Naive B cell (primary cell): ENCODE results near the gene TIPARP. TPM values are rescaled to one million over a fixed set of nuclear protein-coding genes. Genes with fewer than 3 reads are reported as not detected.

ENCODE experiments used
- ATAC-seq, 2 donors: fragments of 150-1000 bp; cut with Tn5 transposase; 2 replicates each; pipeline ENCODE4 v1.10.0; 2021; ENCODE audit warnings: low read depth in 2 of 2, mild to moderate bottlenecking in 2 of 2, moderate library complexity in 2 of 2
- DNase-seq: peaks from one replicate; pipeline ENCODE4 v3.0.0; 2022
- H3K27ac Mint-ChIP-seq, 6 donors: one replicate each; pipeline ENCODE4 v1.8.0; 2020 to 2022; ENCODE audit warnings: mild to moderate bottlenecking in 6 of 6, mixed read lengths in 6 of 6, moderate library complexity in 5 of 6, inconsistent platforms in 2 of 6
- H3K27me3 Mint-ChIP-seq, 3 donors: one replicate each; pipeline ENCODE4 v1.8.0; 2021 to 2022; ENCODE audit warnings: mixed read lengths in 3 of 3, mild to moderate bottlenecking in 1 of 3
- H3K36me3 Mint-ChIP-seq, 2 donors: one replicate each; pipeline ENCODE4 v1.8.0; 2020 to 2022; ENCODE audit warnings: mixed read lengths in 2 of 2, inconsistent platforms in 1 of 2, mild to moderate bottlenecking in 1 of 2
- H3K4me1 Mint-ChIP-seq, 3 donors: one replicate each; pipeline ENCODE4 v1.8.0; 2020 to 2022; ENCODE audit warnings: mixed read lengths in 3 of 3, inconsistent platforms in 1 of 3, mild to moderate bottlenecking in 1 of 3, moderate library complexity in 1 of 3
- H3K4me3 Mint-ChIP-seq, 8 donors: one replicate each; pipeline ENCODE4 v1.8.0; 2020 to 2022; ENCODE audit warnings: mild to moderate bottlenecking in 8 of 8, mixed read lengths in 8 of 8, moderate library complexity in 8 of 8, inconsistent platforms in 2 of 8
- H3K9me3 Mint-ChIP-seq, 7 donors: one replicate each; pipeline ENCODE4 v1.8.0; 2020 to 2022; ENCODE audit warnings: mixed read lengths in 7 of 7, mild to moderate bottlenecking in 5 of 7, inconsistent platforms in 2 of 7, moderate library complexity in 1 of 7
- polyA plus RNA-seq, 6 donors: library from polyadenylated mRNA; unstranded; fragments of 300-500 nt; fragmentation: Illumina TruSeq; gene quantifications; one replicate each; pipeline ENCODE4 v1.2.3, GENCODE V29; 2021; ENCODE audit warnings: low read depth in 6 of 6

Gene TIPARP
- polyA plus RNA-seq, 6 donors from 2014 or later, result 9.9 to 19.5 (median 16.0) TPM

- H3K27me3 Mint-ChIP-seq, result no peaks in the 10 kb centered on the region
- peak overlapping the region in 3 of 6 donors; percentile 18 to 47 (median 38) for H3K27ac Mint-ChIP-seq
- H3K36me3 Mint-ChIP-seq, result no peaks in the 10 kb centered on the region
- H3K4me3 Mint-ChIP-seq, result no peak overlapping the region
- DNase-seq (no peak), ATAC-seq (no peak)
- no peaks in the 10 kb centered on the region for H3K9me3 Mint-ChIP-seq
- peaks cover 8 to 23% (median 19%) of the 10 kb centered on the region in 3 donors for H3K4me1 Mint-ChIP-seq
Observed at GRCh38 chr3:156657862-156658731, 16.3 kb upstream of the TIPARP start.

GRCh38 chr3:156658732-156659090 is 15.7 kb upstream of the TIPARP start:
- Mint-ChIP-seq H3K4me1 (peaks cover 8 to 24% (median 19%) of the 10 kb centered on the region in 3 donors), H3K9me3 (no peaks in the 10 kb centered on the region), H3K27me3 (no peaks in the 10 kb centered on the region), H3K27ac (no peak overlapping the region), H3K4me3 (no peak overlapping the region), H3K36me3 (no peaks in the 10 kb centered on the region)
- ATAC-seq, result no peak
- no peak for DNase-seq

- no peaks in the 10 kb centered on the region for H3K9me3 Mint-ChIP-seq
- H3K4me3 Mint-ChIP-seq, result no peak overlapping the region
- DNase-seq, result no peak
- H3K27ac Mint-ChIP-seq, result peak overlapping the region in 2 of 6 donors; percentile 51 to 53
- ATAC-seq, result no peak
- H3K36me3 Mint-ChIP-seq, result no peaks in the 10 kb centered on the region
- H3K27me3 Mint-ChIP-seq, result no peaks in the 10 kb centered on the region
- peaks cover 11 to 29% (median 20%) of the 10 kb centered on the region in 3 donors for H3K4me1 Mint-ChIP-seq
Observed at GRCh38 chr3:156659260-156659659, 15.1 kb upstream of the TIPARP start.

GRCh38 chr3:156661155-156661554 is 13.2 kb upstream of the TIPARP start:
- H3K27ac Mint-ChIP-seq, result peak overlapping the region; percentile 3 to 95 (median 75)

GRCh38 chr3:156664011-156664830 is 10.2 kb upstream of the TIPARP start:
- H3K9me3 Mint-ChIP-seq, result no peaks in the 10 kb centered on the region
- ATAC-seq (no peak), DNase-seq (no peak)
- no peaks in the 10 kb centered on the region for H3K27me3 Mint-ChIP-seq
- H3K4me1 Mint-ChIP-seq, result peaks cover 18 to 51% (median 21%) of the 10 kb centered on the region in 3 donors
- peak overlapping the region; percentile 33 to 84 (median 56) for H3K4me3 Mint-ChIP-seq
- no peaks in the 10 kb centered on the region for H3K36me3 Mint-ChIP-seq
- peak overlapping the region in 5 of 6 donors; percentile 17 to 88 (median 50) for H3K27ac Mint-ChIP-seq

More at GRCh38 chr3:156661155-156661554, 13.2 kb upstream of the TIPARP start:
- ATAC-seq, result peak; percentile 79 to 90
- H3K27me3 Mint-ChIP-seq, result no peaks in the 10 kb centered on the region
- H3K9me3 Mint-ChIP-seq, result no peaks in the 10 kb centered on the region
- H3K36me3 Mint-ChIP-seq, result no peaks in the 10 kb centered on the region
- peak; percentile 53 for DNase-seq
- peak overlapping the region; percentile 9 to 77 (median 45) for H3K4me3 Mint-ChIP-seq
- peaks cover 21 to 45% (median 25%) of the 10 kb centered on the region in 3 donors for H3K4me1 Mint-ChIP-seq

GRCh38 chr3:156664831-156665178 is 9.6 kb upstream of the TIPARP start:
- peaks cover 16 to 51% (median 21%) of the 10 kb centered on the region in 3 donors for H3K4me1 Mint-ChIP-seq
- DNase-seq, result no peak
- no peak for ATAC-seq

GRCh38 chr3:156665291-156665690 is 9.1 kb upstream of the TIPARP start:
- DNase-seq (no peak), ATAC-seq (no peak)
- Mint-ChIP-seq H3K27ac (peak overlapping the region in 1 of 6 donors; percentile 50), H3K36me3 (no peaks in the 10 kb centered on the region), H3K9me3 (no peaks in the 10 kb centered on the region), H3K4me3 (peak overlapping the region in 2 of 8 donors; percentile 21 to 34), H3K27me3 (no peaks in the 10 kb centered on the region), H3K4me1 (peaks cover 16 to 51% (median 21%) of the 10 kb centered on the region in 3 donors)

More at GRCh38 chr3:156664831-156665178, 9.6 kb upstream of the TIPARP start:
- Mint-ChIP-seq H3K4me3 (peak overlapping the region in 7 of 8 donors; percentile 33 to 84 (median 58)), H3K36me3 (no peaks in the 10 kb centered on the region), H3K9me3 (no peaks in the 10 kb centered on the region), H3K27me3 (no peaks in the 10 kb centered on the region), H3K27ac (peak overlapping the region in 3 of 6 donors; percentile 50 to 88 (median 78))

- Mint-ChIP-seq H3K27me3 (no peaks in the 10 kb centered on the region), H3K4me3 (peak overlapping the region in 2 of 8 donors; percentile 1 to 3), H3K36me3 (no peaks in the 10 kb centered on the region), H3K9me3 (no peaks in the 10 kb centered on the region), H3K4me1 (peaks cover 14 to 45% (median 18%) of the 10 kb centered on the region in 3 donors), H3K27ac (no peak overlapping the region)
- DNase-seq (no peak), ATAC-seq (no peak)
Observed at GRCh38 chr3:156666073-156666472, 8.3 kb upstream of the TIPARP start.

GRCh38 chr3:156668073-156668763 is 6.2 kb upstream of the TIPARP start:
- no peaks in the 10 kb centered on the region for H3K9me3 Mint-ChIP-seq
- H3K4me1 Mint-ChIP-seq, result peaks cover 14 to 32% (median 14%) of the 10 kb centered on the region in 3 donors

GRCh38 chr3:156670077-156670476 is 4.3 kb upstream of the TIPARP start:
- ATAC-seq (no peak), DNase-seq (no peak)
- no peaks in the 10 kb centered on the region for H3K9me3 Mint-ChIP-seq
- no peak overlapping the region for H3K4me3 Mint-ChIP-seq
- peaks cover 14 to 29% (median 14%) of the 10 kb centered on the region in 3 donors for H3K4me1 Mint-ChIP-seq
- H3K36me3 Mint-ChIP-seq, result no peaks in the 10 kb centered on the region
- H3K27ac Mint-ChIP-seq, result no peak overlapping the region
- H3K27me3 Mint-ChIP-seq, result no peaks in the 10 kb centered on the region

More at GRCh38 chr3:156668073-156668763, 6.2 kb upstream of the TIPARP start:
- Mint-ChIP-seq H3K27me3 (no peaks in the 10 kb centered on the region), H3K27ac (no peak overlapping the region), H3K4me3 (no peak overlapping the region), H3K36me3 (no peaks in the 10 kb centered on the region)
- no peak for ATAC-seq
- no peak for DNase-seq

- Mint-ChIP-seq H3K4me3 (no peak overlapping the region), H3K27ac (no peak overlapping the region), H3K36me3 (no peaks in the 10 kb centered on the region), H3K9me3 (no peaks in the 10 kb centered on the region), H3K27me3 (no peaks in the 10 kb centered on the region), H3K4me1 (peaks cover 14 to 27% (median 15%) of the 10 kb centered on the region in 3 donors)
- DNase-seq, result no peak
- no peak for ATAC-seq
Observed at GRCh38 chr3:156670652-156671051, 3.7 kb upstream of the TIPARP start.

- no peak for ATAC-seq
- no peak for DNase-seq
- peaks cover 7 to 9% of the 10 kb centered on the region in 2 donors for H3K36me3 Mint-ChIP-seq
- no peaks in the 10 kb centered on the region for H3K27me3 Mint-ChIP-seq
- H3K9me3 Mint-ChIP-seq, result no peaks in the 10 kb centered on the region
- peak overlapping the region; percentile 93 to 98 (median 96) for H3K4me3 Mint-ChIP-seq
- peaks cover 31 to 45% (median 33%) of the 10 kb centered on the region in 3 donors for H3K4me1 Mint-ChIP-seq
- peak overlapping the region; percentile 74 to 99 (median 98) for H3K27ac Mint-ChIP-seq
Observed at GRCh38 chr3:156673732-156674045, 701 bp upstream of the TIPARP start.
